IgD-negative memory B cell (primary cell): ENCODE data around the gene SNAPC5. TPM values are rescaled to one million over a fixed set of nuclear protein-coding genes. Genes with fewer than 3 reads are reported as not detected.
A peak's percentile ranks its signal among the peaks of the same experiment; 100 is the strongest.
"Not testable (repeated sequence)": the region's sequence is repeated elsewhere in the genome, so short reads cannot be mapped to it uniquely, and the experiment has no call there.

Experiments used
- H3K27ac Mint-ChIP-seq, 3 donors: one replicate each; pipeline ENCODE4 v1.8.0; 2020 to 2022; ENCODE audit warnings: mild to moderate bottlenecking in 3 of 3, mixed read lengths in 3 of 3, moderate library complexity in 1 of 3
- H3K27me3 Mint-ChIP-seq: one replicate; pipeline ENCODE4 v1.8.0; 2021; ENCODE audit warnings: mixed read lengths
- H3K36me3 Mint-ChIP-seq: one replicate; pipeline ENCODE4 v1.8.0; 2020; ENCODE audit warnings: mild to moderate bottlenecking, mixed read lengths
- H3K4me1 Mint-ChIP-seq, 3 donors: one replicate each; pipeline ENCODE4 v1.8.0; 2020 to 2022; ENCODE audit warnings: mixed read lengths in 3 of 3, mild to moderate bottlenecking in 1 of 3
- H3K4me3 Mint-ChIP-seq, 4 donors: one replicate each; pipeline ENCODE4 v1.8.0; 2020 to 2022; ENCODE audit warnings: mild to moderate bottlenecking in 4 of 4, mixed read lengths in 4 of 4, moderate library complexity in 3 of 4
- H3K9me3 Mint-ChIP-seq, 3 donors: one replicate each; pipeline ENCODE4 v1.8.0; 2020 to 2021; ENCODE audit warnings: mixed read lengths in 3 of 3, mild to moderate bottlenecking in 1 of 3
- polyA plus RNA-seq: library from polyadenylated mRNA; unstranded; fragments of 300-500 nt; fragmentation: Illumina TruSeq; gene quantifications from one replicate; pipeline ENCODE4 v1.2.3, GENCODE V29; 2021

Gene SNAPC5
- polyA plus RNA-seq, 1 donor from 2014 or later: 48.4 TPM

DNA sequence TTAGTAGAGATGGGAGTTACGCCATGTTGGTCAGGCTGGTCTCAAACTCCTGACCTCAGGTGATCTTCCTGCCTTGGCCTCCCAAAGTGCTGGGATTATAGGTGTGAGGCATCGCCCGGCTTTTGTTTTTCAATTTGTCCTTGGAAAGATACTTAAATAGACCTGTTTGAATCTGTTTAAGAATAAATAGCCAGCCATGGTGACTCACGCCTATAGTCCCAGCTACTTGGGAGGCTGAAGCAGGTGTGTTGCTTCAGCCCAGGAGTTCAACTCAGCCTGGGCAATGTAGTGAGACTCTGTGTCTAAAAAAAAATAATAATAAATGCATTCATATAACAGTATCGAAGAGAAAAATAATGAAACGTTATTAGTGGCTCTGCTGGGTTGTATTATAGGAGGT is 17.3 kb downstream of the SNAPC5 start:
- H3K27me3 Mint-ChIP-seq: no peaks in the 10 kb centered on the region
- no peaks in the 10 kb centered on the region for H3K9me3 Mint-ChIP-seq
- no peak overlapping the region for H3K27ac Mint-ChIP-seq
- peaks cover 0 to 7% (median 7%) of the 10 kb centered on the region in 3 donors for H3K4me1 Mint-ChIP-seq
- peaks cover 5% of the 10 kb centered on the region for H3K36me3 Mint-ChIP-seq
- H3K4me3 Mint-ChIP-seq: no peak overlapping the region

DNA sequence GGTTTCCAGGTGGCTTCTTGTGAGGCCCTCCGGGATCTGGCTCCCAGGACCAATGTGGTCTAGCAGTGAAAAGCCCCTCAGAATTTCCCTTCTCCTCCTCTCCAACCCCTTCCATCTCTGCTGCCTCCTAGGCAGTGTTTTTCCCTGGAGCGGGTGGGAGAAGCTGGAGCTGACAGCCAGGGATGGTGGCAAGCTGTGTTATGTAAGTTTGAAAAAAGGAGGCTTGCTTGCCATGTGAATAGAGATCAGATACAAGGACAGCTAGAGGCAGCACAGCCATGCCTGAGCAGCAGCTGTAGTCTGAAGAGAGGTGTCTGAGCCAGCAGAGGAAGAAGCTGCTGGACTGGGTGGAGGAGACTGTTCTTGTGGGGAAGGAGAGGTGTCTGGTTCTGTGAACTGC is 20.6 kb downstream of the SNAPC5 start:
- peak overlapping the region in 2 of 3 donors; percentile 33 to 93 for H3K27ac Mint-ChIP-seq
- no peaks in the 10 kb centered on the region for H3K9me3 Mint-ChIP-seq
- no peak overlapping the region for H3K4me3 Mint-ChIP-seq
- H3K27me3 Mint-ChIP-seq: no peaks in the 10 kb centered on the region
- H3K4me1 Mint-ChIP-seq: peaks cover 10 to 13% (median 11%) of the 10 kb centered on the region in 3 donors
- H3K36me3 Mint-ChIP-seq: peaks cover 4% of the 10 kb centered on the region

- peak overlapping the region in 2 of 3 donors; percentile 83 to 93 for H3K27ac Mint-ChIP-seq
- H3K4me3 Mint-ChIP-seq: no peak overlapping the region
- H3K9me3 Mint-ChIP-seq: no peaks in the 10 kb centered on the region
- no peaks in the 10 kb centered on the region for H3K36me3 Mint-ChIP-seq
- peaks cover 8 to 14% (median 11%) of the 10 kb centered on the region in 3 donors for H3K4me1 Mint-ChIP-seq
- no peaks in the 10 kb centered on the region for H3K27me3 Mint-ChIP-seq
Measured at GRCh38 chr15:66476535-66476934, 21.0 kb downstream of the SNAPC5 start.

GRCh38 chr15:66474963-66475362 is 22.6 kb downstream of the SNAPC5 start:
- Mint-ChIP-seq H3K4me3 (no peak overlapping the region), H3K27me3 (no peaks in the 10 kb centered on the region), H3K4me1 (peaks cover 8 to 20% (median 15%) of the 10 kb centered on the region in 3 donors), H3K36me3 (no peaks in the 10 kb centered on the region), H3K27ac (peak overlapping the region in 1 of 3 donors; percentile 75), H3K9me3 (no peaks in the 10 kb centered on the region)

DNA sequence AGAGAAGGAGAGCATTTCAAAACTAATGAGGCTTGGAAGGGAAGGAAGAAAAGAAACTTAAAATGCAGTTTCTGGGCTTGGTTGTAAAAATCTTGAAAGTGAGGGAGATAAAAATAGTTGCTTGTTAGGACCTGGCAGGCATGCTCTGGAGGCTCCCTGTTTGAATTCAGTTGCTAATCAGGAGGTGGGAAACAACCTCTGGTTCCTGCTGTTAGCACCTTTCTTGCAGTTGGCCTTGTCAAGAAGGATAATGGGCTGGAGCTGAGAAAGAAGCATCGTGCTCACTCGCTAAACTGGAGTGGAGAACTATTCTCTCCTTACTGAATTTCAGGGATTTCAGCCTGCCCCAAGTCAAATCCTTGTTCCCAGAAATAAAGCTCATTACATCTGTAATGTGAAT is 23.4 kb downstream of the SNAPC5 start:
- no peaks in the 10 kb centered on the region for H3K27me3 Mint-ChIP-seq
- no peaks in the 10 kb centered on the region for H3K36me3 Mint-ChIP-seq
- peaks cover 8 to 20% (median 15%) of the 10 kb centered on the region in 3 donors for H3K4me1 Mint-ChIP-seq
- H3K9me3 Mint-ChIP-seq: no peaks in the 10 kb centered on the region
- H3K27ac Mint-ChIP-seq: peak overlapping the region in 2 of 3 donors; percentile 23 to 28
- no peak overlapping the region for H3K4me3 Mint-ChIP-seq

GRCh38 chr15:66472176-66472999 is 25.2 kb downstream of the SNAPC5 start:
- Mint-ChIP-seq H3K27ac (peak overlapping the region; percentile 16 to 94 (median 86)), H3K36me3 (no peaks in the 10 kb centered on the region), H3K27me3 (no peaks in the 10 kb centered on the region), H3K9me3 (no peaks in the 10 kb centered on the region), H3K4me1 (peaks cover 8 to 20% (median 15%) of the 10 kb centered on the region in 3 donors), H3K4me3 (peak overlapping the region in 3 of 4 donors; percentile 2 to 74 (median 67))

DNA sequence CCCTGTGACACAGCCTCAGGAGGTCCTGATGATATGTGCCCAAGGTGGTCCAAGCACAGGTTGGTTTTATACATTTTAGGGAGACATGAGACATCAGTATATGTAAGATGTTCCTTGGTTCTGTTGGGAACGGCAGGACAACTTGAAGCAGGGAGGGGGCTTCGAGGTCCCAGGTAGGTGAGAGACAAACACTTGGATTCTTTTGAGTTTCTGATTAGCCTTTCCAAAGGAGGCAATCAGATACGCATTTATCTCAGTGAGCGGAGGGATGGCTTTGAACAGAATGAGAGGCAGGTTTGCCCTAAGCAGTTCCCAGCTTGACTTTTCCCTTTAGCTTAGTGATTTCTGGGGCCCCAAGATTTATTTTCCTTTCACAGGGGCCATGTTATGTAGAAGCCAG is 26.7 kb downstream of the SNAPC5 start:
- Mint-ChIP-seq H3K4me1 (peaks cover 4 to 18% (median 15%) of the 10 kb centered on the region in 3 donors), H3K27ac (peak overlapping the region in 1 of 3 donors; percentile 86)
- not testable (repeated sequence) for H3K27me3 Mint-ChIP-seq, H3K4me3 Mint-ChIP-seq, H3K9me3 Mint-ChIP-seq, H3K36me3 Mint-ChIP-seq

GRCh38 chr15:66467162-66468040 is 30.2 kb downstream of the SNAPC5 start:
- not testable (repeated sequence) for H3K4me3 Mint-ChIP-seq, H3K27ac Mint-ChIP-seq, H3K36me3 Mint-ChIP-seq, H3K27me3 Mint-ChIP-seq, H3K9me3 Mint-ChIP-seq
- H3K4me1 Mint-ChIP-seq: peaks cover 6 to 17% (median 13%) of the 10 kb centered on the region in 3 donors

DNA sequence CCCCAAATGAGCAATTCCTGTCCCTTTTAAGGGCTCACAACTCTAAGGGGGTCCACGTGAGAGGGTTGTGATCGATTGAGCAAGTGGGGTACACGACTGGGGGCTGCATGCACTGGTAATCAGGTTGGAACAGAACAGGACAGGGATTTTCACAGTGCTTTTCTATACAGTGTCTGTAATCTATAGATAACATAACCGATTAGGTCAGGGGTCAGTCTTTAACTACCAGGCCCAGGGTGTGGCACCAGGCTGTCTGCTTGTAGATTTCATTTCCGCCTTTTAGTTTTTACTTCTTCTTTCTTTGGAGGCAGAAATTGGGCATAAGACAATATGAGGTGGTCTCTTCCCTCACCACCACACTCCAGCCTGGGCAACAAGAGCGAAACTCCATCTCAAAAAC is 32.3 kb downstream of the SNAPC5 start:
- H3K4me1 Mint-ChIP-seq, H3K27me3 Mint-ChIP-seq, H3K36me3 Mint-ChIP-seq, H3K9me3 Mint-ChIP-seq: not testable (repeated sequence)
- Mint-ChIP-seq H3K27ac (peak overlapping the region in 1 of 3 donors; percentile 59), H3K4me3 (peak overlapping the region in 2 of 4 donors; percentile 50 to 76)

- no peak overlapping the region for H3K27ac Mint-ChIP-seq
Measured at GRCh38 chr15:66462627-66463026, 34.9 kb downstream of the SNAPC5 start.

DNA sequence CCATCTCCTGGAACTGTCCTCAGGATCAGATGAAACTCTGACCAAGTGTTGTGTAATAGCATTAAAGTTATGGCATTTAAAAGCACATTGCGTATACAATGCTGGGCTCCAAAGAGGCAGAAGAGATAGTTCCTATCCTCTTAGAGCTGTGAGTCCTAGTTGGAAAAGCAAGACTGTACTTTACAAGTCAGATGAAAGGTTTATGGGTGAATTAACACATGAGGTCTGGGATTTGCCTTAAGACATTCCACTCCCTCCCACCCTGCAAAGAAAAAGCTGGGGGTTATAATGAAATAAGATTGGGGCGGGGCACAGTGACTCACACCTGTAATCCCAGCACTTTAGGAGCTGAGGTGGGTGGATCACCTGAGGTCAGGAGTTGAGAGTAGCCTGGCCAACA is 35.6 kb downstream of the SNAPC5 start:
- Mint-ChIP-seq H3K36me3 (peaks cover 5% of the 10 kb centered on the region), H3K27me3 (no peaks in the 10 kb centered on the region), H3K4me1 (peaks cover 4 to 14% (median 9%) of the 10 kb centered on the region in 3 donors), H3K27ac (peak overlapping the region in 1 of 3 donors; percentile 63), H3K9me3 (no peaks in the 10 kb centered on the region), H3K4me3 (peak overlapping the region in 1 of 4 donors; percentile 39)

More at GRCh38 chr15:66462627-66463026, 34.9 kb downstream of the SNAPC5 start:
- Mint-ChIP-seq H3K9me3 (no peaks in the 10 kb centered on the region), H3K4me1 (peaks cover 2 to 14% (median 9%) of the 10 kb centered on the region in 3 donors), H3K4me3 (no peak overlapping the region), H3K27me3 (no peaks in the 10 kb centered on the region), H3K36me3 (peaks cover 5% of the 10 kb centered on the region)

DNA sequence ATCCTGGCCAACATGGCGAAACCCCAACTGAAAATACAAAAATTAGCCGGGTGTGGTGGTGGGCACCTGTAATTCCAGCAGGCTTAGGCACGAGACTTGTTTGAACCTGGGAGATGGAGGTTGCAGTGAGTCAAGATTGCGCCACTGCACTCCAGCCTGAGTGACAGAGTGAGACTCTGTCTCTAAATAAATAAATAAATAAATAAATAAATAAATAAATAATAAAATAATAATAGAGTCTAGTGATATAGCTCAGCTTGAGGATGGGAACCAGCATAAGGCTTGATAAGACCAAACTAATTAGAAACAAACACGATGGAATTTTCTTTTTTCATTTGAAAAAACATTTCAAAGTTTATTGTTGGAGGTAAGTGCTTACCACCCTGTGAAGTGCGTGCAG is 36.3 kb downstream of the SNAPC5 start:
- H3K4me3 Mint-ChIP-seq, H3K27me3 Mint-ChIP-seq, H3K9me3 Mint-ChIP-seq, H3K36me3 Mint-ChIP-seq, H3K27ac Mint-ChIP-seq: not testable (repeated sequence)
- peaks cover 4 to 14% (median 9%) of the 10 kb centered on the region in 3 donors for H3K4me1 Mint-ChIP-seq

GRCh38 chr15:66459818-66460615 is 37.5 kb downstream of the SNAPC5 start:
- Mint-ChIP-seq H3K9me3 (no peaks in the 10 kb centered on the region), H3K27me3 (no peaks in the 10 kb centered on the region), H3K27ac (no peak overlapping the region), H3K4me1 (peaks cover 2 to 9% (median 6%) of the 10 kb centered on the region in 3 donors), H3K4me3 (no peak overlapping the region), H3K36me3 (peaks cover 5% of the 10 kb centered on the region)

DNA sequence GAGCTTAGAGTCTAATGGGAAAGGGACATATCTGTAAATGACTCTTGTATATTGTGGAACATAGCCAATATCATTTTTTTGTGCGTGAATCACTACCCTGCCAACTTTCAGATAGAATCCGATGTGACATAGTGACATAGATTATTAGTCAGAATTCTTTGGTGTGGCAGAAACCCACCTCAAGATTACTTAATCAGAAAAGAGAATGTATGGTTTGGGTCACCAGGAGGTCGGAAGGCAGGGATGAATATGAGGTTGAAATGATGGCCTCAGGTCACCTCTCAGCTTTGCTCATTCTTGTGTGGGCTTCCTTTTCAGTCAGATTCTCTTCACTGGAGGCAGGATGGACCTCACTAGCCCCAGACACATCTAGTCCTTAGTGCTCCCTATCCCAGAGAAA is 41.4 kb downstream of the SNAPC5 start:
- H3K9me3 Mint-ChIP-seq: peaks cover 0 to 1% (median 0%) of the 10 kb centered on the region in 3 donors
- H3K4me1 Mint-ChIP-seq: peaks cover 4 to 6% (median 5%) of the 10 kb centered on the region in 3 donors
- H3K27ac Mint-ChIP-seq: peak overlapping the region in 2 of 3 donors; percentile 25 to 31
- H3K36me3 Mint-ChIP-seq: peaks cover 2% of the 10 kb centered on the region
- H3K4me3 Mint-ChIP-seq: no peak overlapping the region
- H3K27me3 Mint-ChIP-seq: no peaks in the 10 kb centered on the region
